BE2C (cell line): Measurements from ENCODE around the gene KDM5C.

Experiments
- DNase-seq: peaks from one replicate; pipeline ENCODE4 v3.0.0-alpha.2; 2020
- H3K27me3 ChIP-seq: fragments of 250-450 bp; sonication (Bioruptor Pico); 2 replicates; pipeline ENCODE4 v1.5.1; 2020; ENCODE audit warnings: mild to moderate bottlenecking
- H3K36me3 ChIP-seq: fragments of 250-450 bp; sonication (Bioruptor Pico); 2 replicates; pipeline ENCODE4 v1.5.1; 2020; ENCODE audit warnings: mild to moderate bottlenecking
- H3K4me1 ChIP-seq: fragments of 250-450 bp; sonication (Bioruptor Pico); 2 replicates; pipeline ENCODE4 v1.5.1; 2020
- H3K4me3 ChIP-seq: 2 replicates; pipeline ENCODE4 v1.5.1; 2011; ENCODE audit warnings: low read depth, low read length
- H3K9me3 ChIP-seq: fragments of 250-450 bp; sonication (Bioruptor Pico); 2 replicates; pipeline ENCODE4 v1.5.1; 2020
- TF ChIP-seq, protein P1 (sequence below): IDR thresholded peaks from 2 replicates; pipeline ENCODE4 v1.5.1; 2012; ENCODE audit warnings: mild to moderate bottlenecking, low read depth, low read length

The KDM5C gene

GRCh38 chrX:53195401-53195800, 29.6 kb downstream of the KDM5C start:
- DNase-seq = no peak
- TF ChIP-seq, protein P1, sequence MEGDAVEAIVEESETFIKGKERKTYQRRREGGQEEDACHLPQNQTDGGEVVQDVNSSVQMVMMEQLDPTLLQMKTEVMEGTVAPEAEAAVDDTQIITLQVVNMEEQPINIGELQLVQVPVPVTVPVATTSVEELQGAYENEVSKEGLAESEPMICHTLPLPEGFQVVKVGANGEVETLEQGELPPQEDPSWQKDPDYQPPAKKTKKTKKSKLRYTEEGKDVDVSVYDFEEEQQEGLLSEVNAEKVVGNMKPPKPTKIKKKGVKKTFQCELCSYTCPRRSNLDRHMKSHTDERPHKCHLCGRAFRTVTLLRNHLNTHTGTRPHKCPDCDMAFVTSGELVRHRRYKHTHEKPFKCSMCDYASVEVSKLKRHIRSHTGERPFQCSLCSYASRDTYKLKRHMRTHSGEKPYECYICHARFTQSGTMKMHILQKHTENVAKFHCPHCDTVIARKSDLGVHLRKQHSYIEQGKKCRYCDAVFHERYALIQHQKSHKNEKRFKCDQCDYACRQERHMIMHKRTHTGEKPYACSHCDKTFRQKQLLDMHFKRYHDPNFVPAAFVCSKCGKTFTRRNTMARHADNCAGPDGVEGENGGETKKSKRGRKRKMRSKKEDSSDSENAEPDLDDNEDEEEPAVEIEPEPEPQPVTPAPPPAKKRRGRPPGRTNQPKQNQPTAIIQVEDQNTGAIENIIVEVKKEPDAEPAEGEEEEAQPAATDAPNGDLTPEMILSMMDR = no peak
- no peaks in the 10 kb centered on the region for H3K27me3 ChIP-seq
- H3K9me3 ChIP-seq = no peaks in the 10 kb centered on the region
- H3K4me3 ChIP-seq = no peak overlapping the region
- no peaks in the 10 kb centered on the region for H3K4me1 ChIP-seq
- H3K36me3 ChIP-seq = peaks cover 49% of the 10 kb centered on the region

GRCh38 chrX:53194308-53194707, 30.7 kb downstream of the KDM5C start:
- Histone ChIP-seq H3K4me3 (no peak overlapping the region), H3K36me3 (peaks cover 49% of the 10 kb centered on the region), H3K9me3 (no peaks in the 10 kb centered on the region), H3K27me3 (no peaks in the 10 kb centered on the region), H3K4me1 (no peaks in the 10 kb centered on the region)
- no peak for DNase-seq
- TF ChIP-seq, protein P1 = no peak

DNA sequence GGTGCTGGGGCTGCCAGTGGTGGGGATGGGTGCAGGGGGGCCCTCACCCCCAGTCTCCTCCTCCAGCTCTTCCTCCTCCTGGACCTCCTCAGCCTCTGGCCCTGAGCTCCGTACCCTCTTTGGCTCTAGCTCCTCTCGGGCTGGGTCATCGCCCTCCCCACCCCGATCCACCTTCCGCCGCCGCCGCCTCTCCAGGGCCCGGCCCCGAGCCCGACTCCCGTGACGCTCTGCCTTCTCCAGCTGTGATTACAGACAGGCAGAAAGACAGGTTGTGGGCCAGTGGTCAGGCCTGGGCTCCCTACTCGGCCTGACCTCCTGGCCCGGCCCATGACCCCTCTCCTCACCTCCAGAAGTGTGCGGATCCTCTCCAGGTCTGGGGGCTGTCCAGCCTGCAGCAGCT, 31.9 kb downstream of the KDM5C start:
- Histone ChIP-seq H3K9me3 (no peaks in the 10 kb centered on the region), H3K36me3 (peaks cover 41% of the 10 kb centered on the region), H3K4me3 (no peak overlapping the region), H3K27me3 (no peaks in the 10 kb centered on the region), H3K4me1 (no peaks in the 10 kb centered on the region)
- TF ChIP-seq, protein P1 = no peak
- no peak for DNase-seq

DNA sequence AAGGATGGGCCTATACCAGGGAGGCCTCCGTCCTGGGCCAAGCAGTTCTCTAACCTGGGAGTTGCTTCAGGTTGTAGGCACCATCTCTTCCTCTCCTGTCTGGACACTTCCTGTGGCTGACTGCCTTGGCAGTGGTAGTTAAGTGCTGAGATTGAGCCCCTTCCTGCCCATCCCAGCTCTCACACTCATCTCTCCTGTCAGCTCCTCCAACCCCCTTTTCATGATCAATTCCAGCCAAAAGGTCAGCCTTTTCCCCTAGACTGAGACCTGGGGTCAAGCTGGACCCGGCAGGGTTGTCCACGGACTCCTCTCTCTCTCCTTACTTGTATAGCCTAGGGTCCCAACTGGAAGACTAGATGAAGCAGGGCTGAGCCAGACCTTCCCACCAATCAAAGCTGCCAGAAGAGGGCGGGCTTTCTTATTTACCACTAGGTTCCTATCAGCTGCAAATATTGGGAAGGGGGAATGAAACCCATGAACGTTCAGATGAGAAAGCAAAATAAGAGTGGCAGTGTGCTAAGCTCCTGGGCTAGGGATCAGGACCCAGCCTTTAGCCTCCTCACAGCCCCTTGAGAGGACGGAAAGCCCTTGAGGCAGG, 34.5 kb downstream of the KDM5C start:
- Histone ChIP-seq H3K9me3 (no peaks in the 10 kb centered on the region), H3K4me1 (no peaks in the 10 kb centered on the region), H3K27me3 (no peaks in the 10 kb centered on the region), H3K4me3 (no peak overlapping the region), H3K36me3 (peaks cover 20% of the 10 kb centered on the region)
- TF ChIP-seq, protein P1 = peak; percentile 20
- DNase-seq = no peak

- no peak overlapping the region for H3K4me3 ChIP-seq
- no peak for DNase-seq
- no peaks in the 10 kb centered on the region for H3K9me3 ChIP-seq
- peaks cover 6% of the 10 kb centered on the region for H3K36me3 ChIP-seq
- TF ChIP-seq, protein P1 = no peak
- no peaks in the 10 kb centered on the region for H3K27me3 ChIP-seq
- no peaks in the 10 kb centered on the region for H3K4me1 ChIP-seq
Observed at GRCh38 chrX:53188763-53189162, 36.2 kb downstream of the KDM5C start.

GRCh38 chrX:53186351-53186750, 38.7 kb downstream of the KDM5C start:
- Histone ChIP-seq H3K4me1 (no peaks in the 10 kb centered on the region), H3K27me3 (no peaks in the 10 kb centered on the region), H3K36me3 (no peaks in the 10 kb centered on the region), H3K4me3 (no peak overlapping the region), H3K9me3 (no peaks in the 10 kb centered on the region)
- TF ChIP-seq, protein P1 = no peak
- no peak for DNase-seq
